HEK293 (cell line): ENCODE results near the gene PFAS.
A peak's percentile ranks its signal among the peaks of the same experiment; 100 is the strongest.

Experiments used
- GLIS2 ChIP-seq: fragments of 450-650 bp; formaldehyde crosslinking; IDR thresholded peaks from 2 replicates; pipeline ENCODE4 v1.5.1; 2016; ENCODE audit warnings: missing biosample characterization, missing genetic modification characterization
- KLF1 ChIP-seq: fragments of 450-650 bp; formaldehyde crosslinking; IDR thresholded peaks from 2 replicates; pipeline ENCODE4 v1.5.1; 2016; ENCODE audit warnings: missing biosample characterization, missing genetic modification characterization
- MZF1 ChIP-seq: fragments of 450-650 bp; formaldehyde crosslinking; IDR thresholded peaks from 2 replicates; pipeline ENCODE4 v1.5.1; 2017; ENCODE audit warnings: missing biosample characterization, missing genetic modification characterization, borderline replicate concordance
- REPIN1 ChIP-seq: fragments of 450-650 bp; formaldehyde crosslinking; IDR thresholded peaks from 2 replicates; pipeline ENCODE4 v1.5.1; 2017; ENCODE audit warnings: missing biosample characterization, missing genetic modification characterization, low read depth
- SCRT1 ChIP-seq: fragments of 450-650 bp; formaldehyde crosslinking; IDR thresholded peaks from 2 replicates; pipeline ENCODE4 v1.5.1; 2016; ENCODE audit warnings: missing biosample characterization, missing genetic modification characterization, borderline replicate concordance
- SETDB1 ChIP-seq: IDR thresholded peaks from one replicate; pipeline ENCODE4 v1.6.1; 2017; ENCODE audit warnings: mild to moderate bottlenecking, low read length, moderate library complexity, mixed read lengths; ENCODE audit not compliant: insufficient read length
- SP2 ChIP-seq: fragments of 450-650 bp; formaldehyde crosslinking; IDR thresholded peaks from 2 replicates; pipeline ENCODE4 v1.5.1; 2016; ENCODE audit warnings: missing biosample characterization, missing genetic modification characterization
- SP3 ChIP-seq: fragments of 450-650 bp; formaldehyde crosslinking; IDR thresholded peaks from 2 replicates; pipeline ENCODE4 v1.5.1; 2016; ENCODE audit warnings: missing biosample characterization, missing genetic modification characterization
- WT1 ChIP-seq: fragments of 450-650 bp; formaldehyde crosslinking; IDR thresholded peaks from 2 replicates; pipeline ENCODE4 v1.5.1; 2016; ENCODE audit warnings: missing biosample characterization, missing genetic modification characterization
- ZBTB1 ChIP-seq: fragments of 450-650 bp; formaldehyde crosslinking; IDR thresholded peaks from 2 replicates; pipeline ENCODE4 v1.5.1; 2016; ENCODE audit warnings: missing biosample characterization, missing genetic modification characterization
- ZBTB20 ChIP-seq: fragments of 450-650 bp; formaldehyde crosslinking; IDR thresholded peaks from 2 replicates; pipeline ENCODE4 v1.5.1; 2016; ENCODE audit warnings: missing biosample characterization, missing genetic modification characterization
- ZBTB8A ChIP-seq: fragments of 450-650 bp; formaldehyde crosslinking; IDR thresholded peaks from 2 replicates; pipeline ENCODE4 v1.5.1; 2016; ENCODE audit warnings: missing biosample characterization, missing genetic modification characterization
- ZFP69B ChIP-seq: fragments of 450-650 bp; formaldehyde crosslinking; IDR thresholded peaks from 2 replicates; pipeline ENCODE4 v1.5.1; 2016; ENCODE audit warnings: missing biosample characterization, missing genetic modification characterization
- ZNF10 ChIP-seq: fragments of 450-650 bp; formaldehyde crosslinking; IDR thresholded peaks from 2 replicates; pipeline ENCODE4 v1.5.1; 2017; ENCODE audit warnings: missing biosample characterization, missing genetic modification characterization
- ZNF140 ChIP-seq: fragments of 450-650 bp; formaldehyde crosslinking; IDR thresholded peaks from 2 replicates; pipeline ENCODE4 v1.5.1; 2016; ENCODE audit warnings: missing biosample characterization, missing genetic modification characterization
- ZNF23 ChIP-seq: fragments of 450-650 bp; formaldehyde crosslinking; IDR thresholded peaks from 2 replicates; pipeline ENCODE4 v1.5.1; 2016; ENCODE audit warnings: missing biosample characterization, missing genetic modification characterization, borderline replicate concordance
- ZNF274 ChIP-seq, 2 experiments: fragments of 200-500 bp in 1 of 2; fragments of 450-650 bp in 1 of 2; sonication (Bioruptor generic) in 1 of 2; formaldehyde crosslinking in 1 of 2; IDR thresholded peaks; 2 replicates each; pipeline versions ENCODE4 v1.5.1 to v1.6.1; 2014 to 2016; ENCODE audit warnings: borderline replicate concordance in 1 of 2, inconsistent platforms in 1 of 2, low read length in 1 of 2, missing biosample characterization in 1 of 2, missing genetic modification characterization in 1 of 2
- ZNF302 ChIP-seq: fragments of 450-650 bp; formaldehyde crosslinking; IDR thresholded peaks from 2 replicates; pipeline ENCODE4 v1.5.1; 2016; ENCODE audit warnings: missing biosample characterization, missing genetic modification characterization, low read depth
- ZNF341 ChIP-seq: fragments of 450-650 bp; formaldehyde crosslinking; IDR thresholded peaks from 2 replicates; pipeline ENCODE4; 2016; ENCODE audit warnings: low read depth, missing biosample characterization, missing genetic modification characterization
- ZNF37A ChIP-seq: fragments of 450-650 bp; IDR thresholded peaks from 2 replicates; pipeline ENCODE4 v1.5.1; 2018; ENCODE audit warnings: missing biosample characterization, missing genetic modification characterization
- ZNF433 ChIP-seq: fragments of 450-650 bp; formaldehyde crosslinking; IDR thresholded peaks from 2 replicates; pipeline ENCODE4 v1.5.1; 2016; ENCODE audit warnings: missing biosample characterization, missing genetic modification characterization, low read depth
- ZNF521 ChIP-seq: fragments of 450-650 bp; formaldehyde crosslinking; IDR thresholded peaks from 2 replicates; pipeline ENCODE4 v1.5.1; 2017; ENCODE audit warnings: missing biosample characterization, mild to moderate bottlenecking, missing genetic modification characterization
- ZNF529 ChIP-seq: fragments of 450-650 bp; formaldehyde crosslinking; IDR thresholded peaks from 2 replicates; pipeline ENCODE4 v1.5.1; 2017; ENCODE audit warnings: missing genetic modification characterization, missing biosample characterization; ENCODE audit not compliant: insufficient replicate concordance
- ZNF548 ChIP-seq: fragments of 450-650 bp; formaldehyde crosslinking; IDR thresholded peaks from 2 replicates; pipeline ENCODE4 v1.5.1; 2016; ENCODE audit warnings: missing biosample characterization, missing genetic modification characterization
- ZNF549 ChIP-seq: fragments of 450-650 bp; IDR thresholded peaks from 2 replicates; pipeline ENCODE4 v1.5.1; 2018; ENCODE audit warnings: missing biosample characterization, missing genetic modification characterization, mild to moderate bottlenecking, inconsistent platforms, moderate library complexity
- ZNF558 ChIP-seq: fragments of 450-650 bp; formaldehyde crosslinking; IDR thresholded peaks from 2 replicates; pipeline ENCODE4 v1.5.1; 2016; ENCODE audit warnings: missing biosample characterization, missing genetic modification characterization
- ZNF571 ChIP-seq: fragments of 450-650 bp; formaldehyde crosslinking; IDR thresholded peaks from 2 replicates; pipeline ENCODE4 v1.5.0; 2017; ENCODE audit warnings: missing biosample characterization, missing genetic modification characterization
- ZNF600 ChIP-seq: fragments of 450-650 bp; formaldehyde crosslinking; IDR thresholded peaks from 2 replicates; pipeline ENCODE4 v1.5.1; 2016; ENCODE audit warnings: missing biosample characterization, missing genetic modification characterization
- ZNF623 ChIP-seq: fragments of 450-650 bp; formaldehyde crosslinking; IDR thresholded peaks from 2 replicates; pipeline ENCODE4 v1.5.1; 2016; ENCODE audit warnings: missing biosample characterization, missing genetic modification characterization
- ZNF626 ChIP-seq: fragments of 450-650 bp; sonication (Bioruptor Pico); formaldehyde crosslinking; IDR thresholded peaks from 2 replicates; pipeline ENCODE4 v1.5.1; 2018; ENCODE audit warnings: missing biosample characterization, missing genetic modification characterization, inconsistent platforms
- ZNF791 ChIP-seq: fragments of 450-650 bp; formaldehyde crosslinking; IDR thresholded peaks from 2 replicates; pipeline ENCODE4 v1.5.1; 2016; ENCODE audit warnings: missing biosample characterization, missing genetic modification characterization
- ZSCAN16 ChIP-seq: fragments of 450-650 bp; formaldehyde crosslinking; IDR thresholded peaks from 2 replicates; pipeline ENCODE4 v1.5.1; 2016; ENCODE audit warnings: missing biosample characterization, missing genetic modification characterization
- TF ChIP-seq, protein P1 (sequence below): fragments of 450-650 bp; formaldehyde crosslinking; IDR thresholded peaks from 2 replicates; pipeline ENCODE4 v1.5.1; 2016; ENCODE audit warnings: missing biosample characterization, missing genetic modification characterization, low read depth
- TF ChIP-seq, protein P2 (sequence below): fragments of 450-650 bp; formaldehyde crosslinking; IDR thresholded peaks from 2 replicates; pipeline ENCODE4 v1.5.1; 2016; ENCODE audit warnings: missing biosample characterization, missing genetic modification characterization
- TF ChIP-seq, protein P3 (sequence below): fragments of 450-650 bp; formaldehyde crosslinking; IDR thresholded peaks from 2 replicates; pipeline ENCODE4 v1.5.1; 2016; ENCODE audit warnings: missing biosample characterization, missing genetic modification characterization
- TF ChIP-seq, protein P4 (sequence below): fragments of 450-650 bp; formaldehyde crosslinking; IDR thresholded peaks from 2 replicates; pipeline ENCODE4 v1.5.1; 2016; ENCODE audit warnings: missing biosample characterization, missing genetic modification characterization, low read depth

PFAS gene

DNA sequence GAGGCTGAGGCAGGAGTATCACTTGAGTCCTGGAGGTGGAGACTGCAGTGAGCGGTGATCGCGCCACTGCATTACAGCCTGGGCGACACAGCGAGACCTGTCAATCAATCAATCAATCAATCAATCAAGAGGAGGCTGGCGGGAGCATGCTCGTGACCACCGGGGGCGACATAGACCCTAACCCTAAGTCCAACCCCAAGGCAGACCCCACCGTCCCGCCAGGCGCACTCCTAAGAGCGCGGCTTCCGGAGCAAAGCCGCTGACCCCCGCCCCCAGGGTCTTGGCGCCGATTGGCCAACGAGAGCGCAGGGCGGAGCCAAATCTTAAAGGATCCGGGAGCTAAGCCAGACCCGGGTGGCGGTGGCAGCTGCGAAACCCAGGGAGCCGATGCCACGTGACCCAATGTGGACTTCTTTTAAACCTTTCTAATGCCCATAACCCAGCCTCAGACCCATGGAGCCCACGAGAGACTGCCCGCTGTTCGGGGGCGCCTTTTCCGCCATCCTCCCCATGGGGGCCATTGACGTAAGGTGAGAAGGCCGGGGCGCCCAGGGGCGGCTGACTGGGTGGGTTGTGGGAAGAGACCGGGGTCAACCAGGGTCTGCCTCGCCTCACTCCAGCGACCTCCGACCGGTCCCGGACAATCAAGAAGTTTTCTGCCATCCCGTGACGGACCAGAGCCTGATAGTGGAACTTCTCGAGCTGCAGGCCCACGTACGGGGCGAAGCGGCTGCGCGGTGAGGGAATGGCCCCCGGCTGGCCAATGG, 39.4 kb downstream of the PFAS start, which contains the start of gene RANGRF (continued):
- TF ChIP-seq ZBTB20 (tag by site-specific recombination) (peak; percentile 31; the same call in 1 of the 2 replicates), ZNF626 (tag by site-specific recombination) (no peak), ZNF274 (IDR thresholded peaks at IDR 0.05; ENCODE audit: low read length) (no peak), ZNF274 (tag by site-specific recombination; IDR thresholded peaks at IDR 0.05; ENCODE audit: borderline replicate concordance) (no peak), SCRT1 (tag by site-specific recombination) (no peak), ZNF558 (tag by site-specific recombination) (no peak), ZNF37A (no peak), ZNF10 (tag by site-specific recombination) (no peak), ZNF548 (tag by site-specific recombination) (no peak), ZNF529 (tag by site-specific recombination) (no peak), ZNF521 (tag by site-specific recombination) (no peak), SETDB1 (no peak), ZFP69B (tag by site-specific recombination) (no peak; the same call in 1 of the 2 replicates), WT1 (peak; percentile 43; the same call in 1 of the 2 replicates), ZNF791 (tag by site-specific recombination) (no peak), ZNF23 (tag by site-specific recombination) (no peak), ZBTB1 (tag by site-specific recombination) (no peak), ZNF302 (tag by site-specific recombination) (no peak), ZNF623 (no peak), SP3 (tag by site-specific recombination) (peak; percentile 80), GLIS2 (tag by site-specific recombination) (peak; percentile 92), MZF1 (tag by site-specific recombination) (no peak), KLF1 (tag by site-specific recombination) (peak; percentile 70; the same call in 1 of the 2 replicates), ZNF571 (no peak), ZNF549 (tag by site-specific recombination) (no peak), ZNF600 (tag by site-specific recombination) (peak; percentile 54), ZSCAN16 (tag by site-specific recombination) (no peak), ZNF341 (tag by site-specific recombination) (peak; percentile 85), ZBTB8A (tag by site-specific recombination) (peak; percentile 34; the same call in 1 of the 2 replicates), REPIN1 (tag by site-specific recombination) (peak; percentile 66; the same call in 1 of the 2 replicates), ZNF140 (tag by site-specific recombination) (no peak), ZNF433 (tag by site-specific recombination) (no peak), SP2 (tag by site-specific recombination) (peak; percentile 92)
- TF ChIP-seq, protein P1, sequence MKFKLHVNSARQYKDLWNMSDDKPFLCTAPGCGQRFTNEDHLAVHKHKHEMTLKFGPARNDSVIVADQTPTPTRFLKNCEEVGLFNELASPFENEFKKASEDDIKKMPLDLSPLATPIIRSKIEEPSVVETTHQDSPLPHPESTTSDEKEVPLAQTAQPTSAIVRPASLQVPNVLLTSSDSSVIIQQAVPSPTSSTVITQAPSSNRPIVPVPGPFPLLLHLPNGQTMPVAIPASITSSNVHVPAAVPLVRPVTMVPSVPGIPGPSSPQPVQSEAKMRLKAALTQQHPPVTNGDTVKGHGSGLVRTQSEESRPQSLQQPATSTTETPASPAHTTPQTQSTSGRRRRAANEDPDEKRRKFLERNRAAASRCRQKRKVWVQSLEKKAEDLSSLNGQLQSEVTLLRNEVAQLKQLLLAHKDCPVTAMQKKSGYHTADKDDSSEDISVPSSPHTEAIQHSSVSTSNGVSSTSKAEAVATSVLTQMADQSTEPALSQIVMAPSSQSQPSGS (tag by site-specific recombination), result no peak
- TF ChIP-seq, protein P2, sequence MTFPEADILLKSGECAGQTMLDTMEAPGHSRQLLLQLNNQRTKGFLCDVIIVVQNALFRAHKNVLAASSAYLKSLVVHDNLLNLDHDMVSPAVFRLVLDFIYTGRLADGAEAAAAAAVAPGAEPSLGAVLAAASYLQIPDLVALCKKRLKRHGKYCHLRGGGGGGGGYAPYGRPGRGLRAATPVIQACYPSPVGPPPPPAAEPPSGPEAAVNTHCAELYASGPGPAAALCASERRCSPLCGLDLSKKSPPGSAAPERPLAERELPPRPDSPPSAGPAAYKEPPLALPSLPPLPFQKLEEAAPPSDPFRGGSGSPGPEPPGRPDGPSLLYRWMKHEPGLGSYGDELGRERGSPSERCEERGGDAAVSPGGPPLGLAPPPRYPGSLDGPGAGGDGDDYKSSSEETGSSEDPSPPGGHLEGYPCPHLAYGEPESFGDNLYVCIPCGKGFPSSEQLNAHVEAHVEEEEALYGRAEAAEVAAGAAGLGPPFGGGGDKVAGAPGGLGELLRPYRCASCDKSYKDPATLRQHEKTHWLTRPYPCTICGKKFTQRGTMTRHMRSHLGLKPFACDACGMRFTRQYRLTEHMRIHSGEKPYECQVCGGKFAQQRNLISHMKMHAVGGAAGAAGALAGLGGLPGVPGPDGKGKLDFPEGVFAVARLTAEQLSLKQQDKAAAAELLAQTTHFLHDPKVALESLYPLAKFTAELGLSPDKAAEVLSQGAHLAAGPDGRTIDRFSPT, result peak; percentile 76
- TF ChIP-seq, protein P3, sequence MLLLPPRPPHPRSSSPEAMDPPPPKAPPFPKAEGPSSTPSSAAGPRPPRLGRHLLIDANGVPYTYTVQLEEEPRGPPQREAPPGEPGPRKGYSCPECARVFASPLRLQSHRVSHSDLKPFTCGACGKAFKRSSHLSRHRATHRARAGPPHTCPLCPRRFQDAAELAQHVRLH, result no peak
- TF ChIP-seq, protein P4, sequence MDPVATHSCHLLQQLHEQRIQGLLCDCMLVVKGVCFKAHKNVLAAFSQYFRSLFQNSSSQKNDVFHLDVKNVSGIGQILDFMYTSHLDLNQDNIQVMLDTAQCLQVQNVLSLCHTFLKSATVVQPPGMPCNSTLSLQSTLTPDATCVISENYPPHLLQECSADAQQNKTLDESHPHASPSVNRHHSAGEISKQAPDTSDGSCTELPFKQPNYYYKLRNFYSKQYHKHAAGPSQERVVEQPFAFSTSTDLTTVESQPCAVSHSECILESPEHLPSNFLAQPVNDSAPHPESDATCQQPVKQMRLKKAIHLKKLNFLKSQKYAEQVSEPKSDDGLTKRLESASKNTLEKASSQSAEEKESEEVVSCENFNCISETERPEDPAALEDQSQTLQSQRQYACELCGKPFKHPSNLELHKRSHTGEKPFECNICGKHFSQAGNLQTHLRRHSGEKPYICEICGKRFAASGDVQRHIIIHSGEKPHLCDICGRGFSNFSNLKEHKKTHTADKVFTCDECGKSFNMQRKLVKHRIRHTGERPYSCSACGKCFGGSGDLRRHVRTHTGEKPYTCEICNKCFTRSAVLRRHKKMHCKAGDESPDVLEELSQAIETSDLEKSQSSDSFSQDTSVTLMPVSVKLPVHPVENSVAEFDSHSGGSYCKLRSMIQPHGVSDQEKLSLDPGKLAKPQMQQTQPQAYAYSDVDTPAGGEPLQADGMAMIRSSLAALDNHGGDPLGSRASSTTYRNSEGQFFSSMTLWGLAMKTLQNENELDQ, result no peak
